Measurements from ENCODE around the gene PRSS37. TPM values are rescaled to one million over a fixed set of nuclear protein-coding genes. Genes with fewer than 3 reads are reported as not detected.

Gene PRSS37
- total RNA-seq, 1 donor from 2014 or later = not detected

DNA sequence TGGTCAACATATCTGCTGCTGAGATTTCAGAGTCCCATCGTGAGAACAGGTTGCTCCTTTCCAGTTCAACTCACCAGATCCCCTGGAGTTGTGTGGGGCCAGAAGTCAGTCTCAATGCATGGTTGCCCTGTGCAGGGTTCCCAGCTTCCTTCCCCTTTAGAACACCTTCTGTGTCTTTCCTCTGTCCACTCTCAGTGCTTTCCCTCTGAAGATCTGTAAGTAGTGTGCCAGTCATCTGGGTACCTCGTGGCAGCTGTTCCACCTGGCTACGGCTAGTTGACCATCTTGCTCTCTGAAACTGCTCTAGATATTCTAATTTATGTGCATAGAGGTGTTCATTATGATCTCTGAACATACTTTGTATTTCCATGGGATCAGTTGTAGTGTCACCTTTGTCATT lies 36.1 kb upstream of the PRSS37 start:
- DNase-seq (ENCODE audit: low spot score) = no peak
- no peaks in the 10 kb centered on the region for H3K27me3 Mint-ChIP-seq (ENCODE audit: unreplicated experiment)
- no peaks in the 10 kb centered on the region for H3K36me3 Mint-ChIP-seq (ENCODE audit: low read depth, unreplicated experiment)
- H3K4me1 Mint-ChIP-seq (ENCODE audit: unreplicated experiment) = no peaks in the 10 kb centered on the region
- H3K27ac Mint-ChIP-seq (ENCODE audit: unreplicated experiment) = no peak overlapping the region
- no peak overlapping the region for H3K4me3 Mint-ChIP-seq (ENCODE audit: unreplicated experiment)
- no peaks in the 10 kb centered on the region for H3K9me3 Mint-ChIP-seq (ENCODE audit: unreplicated experiment)
- TF ChIP-seq CTCF (IDR thresholded peaks at IDR 0.05; ENCODE audit: unreplicated experiment) = no peak

GRCh38 chr7:141876371-141876770 lies 35.1 kb upstream of the PRSS37 start:
- H3K27ac Mint-ChIP-seq (ENCODE audit: unreplicated experiment) = no peak overlapping the region
- H3K36me3 Mint-ChIP-seq (ENCODE audit: low read depth, unreplicated experiment) = no peaks in the 10 kb centered on the region
- no peak overlapping the region for H3K4me3 Mint-ChIP-seq (ENCODE audit: unreplicated experiment)
- no peaks in the 10 kb centered on the region for H3K27me3 Mint-ChIP-seq (ENCODE audit: unreplicated experiment)
- no peaks in the 10 kb centered on the region for H3K4me1 Mint-ChIP-seq (ENCODE audit: unreplicated experiment)
- H3K9me3 Mint-ChIP-seq (ENCODE audit: unreplicated experiment) = no peaks in the 10 kb centered on the region
- TF ChIP-seq CTCF (IDR thresholded peaks at IDR 0.05; ENCODE audit: unreplicated experiment) = no peak
- no peak for DNase-seq (ENCODE audit: low spot score)

- DNase-seq (ENCODE audit: low spot score) = no peak
- H3K9me3 Mint-ChIP-seq (ENCODE audit: unreplicated experiment) = peaks cover 1% of the 10 kb centered on the region
- H3K4me1 Mint-ChIP-seq (ENCODE audit: unreplicated experiment) = no peaks in the 10 kb centered on the region
- H3K36me3 Mint-ChIP-seq (ENCODE audit: low read depth, unreplicated experiment) = no peaks in the 10 kb centered on the region
- no peak for TF ChIP-seq CTCF (IDR thresholded peaks at IDR 0.05; ENCODE audit: unreplicated experiment)
- H3K27me3 Mint-ChIP-seq (ENCODE audit: unreplicated experiment) = no peaks in the 10 kb centered on the region
- no peak overlapping the region for H3K4me3 Mint-ChIP-seq (ENCODE audit: unreplicated experiment)
- no peak overlapping the region for H3K27ac Mint-ChIP-seq (ENCODE audit: unreplicated experiment)
Measured at GRCh38 chr7:141875453-141875852, 34.2 kb upstream of the PRSS37 start.

- Mint-ChIP-seq H3K9me3 (ENCODE audit: unreplicated experiment) (peaks cover 5% of the 10 kb centered on the region), H3K36me3 (ENCODE audit: low read depth, unreplicated experiment) (no peaks in the 10 kb centered on the region), H3K27ac (ENCODE audit: unreplicated experiment) (no peak overlapping the region), H3K4me3 (ENCODE audit: unreplicated experiment) (no peak overlapping the region), H3K4me1 (ENCODE audit: unreplicated experiment) (no peaks in the 10 kb centered on the region), H3K27me3 (ENCODE audit: unreplicated experiment) (no peaks in the 10 kb centered on the region)
- DNase-seq (ENCODE audit: low spot score) = no peak
- no peak for TF ChIP-seq CTCF (IDR thresholded peaks at IDR 0.05; ENCODE audit: unreplicated experiment)
Measured at GRCh38 chr7:141874787-141875186, 33.5 kb upstream of the PRSS37 start.

DNA sequence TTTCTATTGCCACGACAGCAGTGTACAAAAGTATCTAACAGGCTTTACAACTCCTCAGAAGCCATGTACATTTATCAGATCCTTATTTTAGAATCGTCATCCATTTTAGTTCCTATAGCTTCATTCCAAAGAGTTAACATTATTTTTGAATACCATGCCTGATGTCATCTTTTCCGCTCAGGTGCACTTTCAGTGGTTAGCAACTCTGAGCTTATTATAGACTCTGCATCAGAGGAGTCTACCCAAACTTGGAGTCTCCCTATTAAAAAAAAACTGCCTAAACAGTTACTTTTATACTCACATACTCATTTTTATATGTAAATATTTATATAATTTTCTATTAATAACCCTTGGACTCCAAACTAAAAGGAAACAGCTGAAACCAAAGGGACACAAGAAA lies 31.6 kb upstream of the PRSS37 start:
- no peak for TF ChIP-seq CTCF (IDR thresholded peaks at IDR 0.05; ENCODE audit: unreplicated experiment)
- Mint-ChIP-seq H3K9me3 (ENCODE audit: unreplicated experiment) (peaks cover 5% of the 10 kb centered on the region), H3K4me1 (ENCODE audit: unreplicated experiment) (no peaks in the 10 kb centered on the region), H3K4me3 (ENCODE audit: unreplicated experiment) (no peak overlapping the region), H3K27ac (ENCODE audit: unreplicated experiment) (no peak overlapping the region), H3K27me3 (ENCODE audit: unreplicated experiment) (no peaks in the 10 kb centered on the region), H3K36me3 (ENCODE audit: low read depth, unreplicated experiment) (no peaks in the 10 kb centered on the region)
- DNase-seq (ENCODE audit: low spot score) = no peak
